B cell (primary cell): ENCODE data around the gene HS3ST2.

Experiments used
- EZH2 ChIP-seq: IDR thresholded peaks from 2 replicates; pipeline ENCODE4 v1.6.1; 2012; ENCODE audit warnings: borderline replicate concordance, low read depth, mild to moderate bottlenecking, moderate library complexity, low read length; ENCODE audit not compliant: insufficient read depth, poor library complexity, severe bottlenecking
- TF ChIP-seq, protein P1 (sequence below): fragments of 200-600 bp; IDR thresholded peaks from one replicate; pipeline ENCODE4 v1.8.0; 2022; ENCODE audit warnings: antibody characterized with exemption, mild to moderate bottlenecking

DNA sequence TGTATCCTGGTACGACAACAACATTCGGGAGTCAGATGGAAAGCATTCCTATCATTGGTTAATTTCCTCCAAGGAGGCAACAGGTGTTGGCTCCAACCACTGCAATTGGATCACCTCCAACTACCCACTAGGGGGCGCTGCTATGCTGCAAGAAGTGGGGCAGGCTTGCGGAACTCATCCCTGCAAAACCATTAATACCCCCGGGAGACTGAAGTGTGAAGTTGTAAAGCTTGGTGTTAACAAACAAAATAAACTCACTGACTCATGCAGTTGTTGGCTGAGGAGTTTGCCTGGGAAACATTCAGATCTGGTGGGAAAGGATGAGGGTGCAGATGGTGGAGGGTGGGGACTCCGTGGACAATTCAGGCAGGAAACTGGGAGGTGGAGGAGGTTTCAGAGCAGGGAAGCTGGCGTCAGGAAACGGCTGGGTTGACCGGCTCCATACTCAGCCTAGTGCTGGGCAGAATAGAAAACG is 84.9 kb downstream of the HS3ST2 start:
- no peak for TF ChIP-seq EZH2
- TF ChIP-seq, protein P1, sequence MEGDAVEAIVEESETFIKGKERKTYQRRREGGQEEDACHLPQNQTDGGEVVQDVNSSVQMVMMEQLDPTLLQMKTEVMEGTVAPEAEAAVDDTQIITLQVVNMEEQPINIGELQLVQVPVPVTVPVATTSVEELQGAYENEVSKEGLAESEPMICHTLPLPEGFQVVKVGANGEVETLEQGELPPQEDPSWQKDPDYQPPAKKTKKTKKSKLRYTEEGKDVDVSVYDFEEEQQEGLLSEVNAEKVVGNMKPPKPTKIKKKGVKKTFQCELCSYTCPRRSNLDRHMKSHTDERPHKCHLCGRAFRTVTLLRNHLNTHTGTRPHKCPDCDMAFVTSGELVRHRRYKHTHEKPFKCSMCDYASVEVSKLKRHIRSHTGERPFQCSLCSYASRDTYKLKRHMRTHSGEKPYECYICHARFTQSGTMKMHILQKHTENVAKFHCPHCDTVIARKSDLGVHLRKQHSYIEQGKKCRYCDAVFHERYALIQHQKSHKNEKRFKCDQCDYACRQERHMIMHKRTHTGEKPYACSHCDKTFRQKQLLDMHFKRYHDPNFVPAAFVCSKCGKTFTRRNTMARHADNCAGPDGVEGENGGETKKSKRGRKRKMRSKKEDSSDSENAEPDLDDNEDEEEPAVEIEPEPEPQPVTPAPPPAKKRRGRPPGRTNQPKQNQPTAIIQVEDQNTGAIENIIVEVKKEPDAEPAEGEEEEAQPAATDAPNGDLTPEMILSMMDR, result peak; percentile 52
